Fibroblast of lung (primary cell): ENCODE results near the gene NHLRC2. TPM values are rescaled to one million over a fixed set of nuclear protein-coding genes. Genes with fewer than 3 reads are reported as not detected.

ENCODE experiments used
- DNase-seq, 2 donors: peaks; one replicate each; pipeline versions ENCODE4 v3.0.0 to v3.0.0-alpha.2; 2010; ENCODE audit warnings: low read depth in 2 of 2
- H2AFZ ChIP-seq: 2 replicates; pipeline ENCODE4 v1.5.1; 2012; ENCODE audit warnings: low read length, control low read depth, inconsistent platforms
- H3K27ac ChIP-seq: 2 replicates; pipeline ENCODE4 v1.5.1; 2011; ENCODE audit warnings: low read length, control low read depth; ENCODE audit not compliant: insufficient read depth
- H3K27me3 ChIP-seq: 2 replicates; pipeline ENCODE4 v1.5.1; 2011; ENCODE audit warnings: mild to moderate bottlenecking, low read length; ENCODE audit not compliant: control insufficient read depth, insufficient read depth
- H3K36me3 ChIP-seq: 2 replicates; pipeline ENCODE4 v1.5.1; 2011; ENCODE audit warnings: low read length; ENCODE audit not compliant: control insufficient read depth, insufficient read depth
- H3K4me1 ChIP-seq: 2 replicates; pipeline ENCODE4 v1.5.1; 2011; ENCODE audit warnings: low read length; ENCODE audit not compliant: control insufficient read depth, insufficient read depth; ENCODE audit errors: extremely low read depth
- H3K4me2 ChIP-seq: 2 replicates; pipeline ENCODE4 v1.5.1; 2011; ENCODE audit warnings: low read length, control low read depth; ENCODE audit not compliant: insufficient read depth; ENCODE audit errors: extremely low read depth
- H3K4me3 ChIP-seq, 4 experiments: fragments of 200-600 bp in 1 of 4; sonication (generic) in 1 of 4; replicated peaks in 1 of 4; 2 replicates each; pipeline ENCODE4 v1.5.1; 2011 to 2016; ENCODE audit warnings: low read length in 4 of 4, low read depth in 3 of 4, mild to moderate bottlenecking in 3 of 4, control low read depth in 2 of 4, inconsistent platforms in 1 of 4, mixed read lengths in 1 of 4; ENCODE audit not compliant: insufficient read depth in 1 of 4; ENCODE audit errors: control extremely low read depth in 1 of 4
- H3K79me2 ChIP-seq: 2 replicates; pipeline ENCODE4 v1.5.1; 2012; ENCODE audit warnings: mild to moderate bottlenecking, low read length, inconsistent platforms; ENCODE audit not compliant: control insufficient read depth, insufficient read depth
- H3K9ac ChIP-seq: 2 replicates; pipeline ENCODE4 v1.5.1; 2011; ENCODE audit warnings: mild to moderate bottlenecking, low read length, control low read depth; ENCODE audit not compliant: insufficient read depth
- H3K9me3 ChIP-seq: 2 replicates; pipeline ENCODE4 v1.5.1; 2012; ENCODE audit warnings: low read depth, low read length; ENCODE audit not compliant: control insufficient read depth, insufficient read depth
- H4K20me1 ChIP-seq: 2 replicates; pipeline ENCODE4 v1.5.1; 2011; ENCODE audit warnings: low read length; ENCODE audit not compliant: control insufficient read depth, insufficient read depth; ENCODE audit errors: extremely low read depth
- EZH2 ChIP-seq: IDR thresholded peaks from 2 replicates; pipeline ENCODE4 v1.5.1; 2012; ENCODE audit warnings: low read length, control low read depth, mild to moderate bottlenecking; ENCODE audit errors: missing control alignments
- polyA plus RNA-seq, 2 donors: library from polyadenylated mRNA; depleted of rRNA in 1 of 2; stranded (reverse) in 1 of 2; unstranded in 1 of 2; fragments of >200 nt; gene quantifications; 2 replicates each; pipeline ENCODE4 v1.2.1, GENCODE V29; 2011 to 2012; ENCODE audit warnings: missing spikeins in 1 of 2
- total RNA-seq: library from RNA; depleted of rRNA; stranded (reverse); fragments of >200 nt; gene quantifications from 2 replicates; pipeline ENCODE4 v1.2.1, GENCODE V29; 2014
- TF ChIP-seq, protein P1 (sequence below), 2 donors: IDR thresholded peaks in 1 of 2; conservative IDR thresholded peaks in 1 of 2; 1 replicate in 1 of 2; 2 replicates in 1 of 2; pipeline ENCODE4 v1.5.1; 2011 to 2012; ENCODE audit warnings: low read length in 2 of 2, control low read depth in 1 of 2, inconsistent platforms in 1 of 2, low read depth in 1 of 2, mild to moderate bottlenecking in 1 of 2

NHLRC2 gene
- total and polyA plus RNA-seq, 2 donors (not counting 1 experiment from before 2014, with no cell fraction given), result 10.1 to 11.9 TPM

DNA sequence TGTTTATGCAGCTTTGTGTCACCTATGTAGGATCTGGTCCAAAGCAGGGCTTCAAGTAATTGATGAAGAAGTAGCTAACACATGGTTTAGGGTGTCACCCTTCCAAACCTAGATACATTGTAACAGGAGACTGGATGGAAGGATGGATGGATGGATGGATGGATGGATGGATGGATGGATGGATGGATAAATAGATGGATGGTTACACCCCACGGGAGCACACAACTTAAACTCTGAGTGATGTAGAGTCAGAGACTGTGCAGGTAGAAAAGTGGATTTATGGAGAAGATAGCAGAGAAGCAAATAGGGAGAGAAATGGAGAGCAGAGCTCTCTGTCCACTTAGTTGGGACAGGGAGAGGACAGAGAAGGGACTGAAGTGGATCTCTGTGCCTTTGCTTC lies 78.4 kb downstream of the NHLRC2 start:
- H3K9me3 ChIP-seq, result no peaks in the 10 kb centered on the region
- H3K4me2 ChIP-seq, result no peak overlapping the region
- H3K27ac ChIP-seq, result no peak overlapping the region
- no peaks in the 10 kb centered on the region for H3K27me3 ChIP-seq
- no peaks in the 10 kb centered on the region for H4K20me1 ChIP-seq
- H3K36me3 ChIP-seq, result no peaks in the 10 kb centered on the region
- H2AFZ ChIP-seq, result no peak overlapping the region
- no peak overlapping the region for H3K9ac ChIP-seq
- H3K79me2 ChIP-seq, result no peaks in the 10 kb centered on the region
- no peaks in the 10 kb centered on the region for H3K4me1 ChIP-seq
- H3K4me3 ChIP-seq, result no peak overlapping the region
- no peak for TF ChIP-seq EZH2
- TF ChIP-seq, protein P1, sequence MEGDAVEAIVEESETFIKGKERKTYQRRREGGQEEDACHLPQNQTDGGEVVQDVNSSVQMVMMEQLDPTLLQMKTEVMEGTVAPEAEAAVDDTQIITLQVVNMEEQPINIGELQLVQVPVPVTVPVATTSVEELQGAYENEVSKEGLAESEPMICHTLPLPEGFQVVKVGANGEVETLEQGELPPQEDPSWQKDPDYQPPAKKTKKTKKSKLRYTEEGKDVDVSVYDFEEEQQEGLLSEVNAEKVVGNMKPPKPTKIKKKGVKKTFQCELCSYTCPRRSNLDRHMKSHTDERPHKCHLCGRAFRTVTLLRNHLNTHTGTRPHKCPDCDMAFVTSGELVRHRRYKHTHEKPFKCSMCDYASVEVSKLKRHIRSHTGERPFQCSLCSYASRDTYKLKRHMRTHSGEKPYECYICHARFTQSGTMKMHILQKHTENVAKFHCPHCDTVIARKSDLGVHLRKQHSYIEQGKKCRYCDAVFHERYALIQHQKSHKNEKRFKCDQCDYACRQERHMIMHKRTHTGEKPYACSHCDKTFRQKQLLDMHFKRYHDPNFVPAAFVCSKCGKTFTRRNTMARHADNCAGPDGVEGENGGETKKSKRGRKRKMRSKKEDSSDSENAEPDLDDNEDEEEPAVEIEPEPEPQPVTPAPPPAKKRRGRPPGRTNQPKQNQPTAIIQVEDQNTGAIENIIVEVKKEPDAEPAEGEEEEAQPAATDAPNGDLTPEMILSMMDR (conservative IDR thresholded peaks at IDR 0.05 in 1 of 2, IDR thresholded peaks at IDR 0.05 in 1 of 2; ENCODE audit: low read depth in 1 of 2, low read length in 2 of 2), result no peak
- DNase-seq, result no peak

DNA sequence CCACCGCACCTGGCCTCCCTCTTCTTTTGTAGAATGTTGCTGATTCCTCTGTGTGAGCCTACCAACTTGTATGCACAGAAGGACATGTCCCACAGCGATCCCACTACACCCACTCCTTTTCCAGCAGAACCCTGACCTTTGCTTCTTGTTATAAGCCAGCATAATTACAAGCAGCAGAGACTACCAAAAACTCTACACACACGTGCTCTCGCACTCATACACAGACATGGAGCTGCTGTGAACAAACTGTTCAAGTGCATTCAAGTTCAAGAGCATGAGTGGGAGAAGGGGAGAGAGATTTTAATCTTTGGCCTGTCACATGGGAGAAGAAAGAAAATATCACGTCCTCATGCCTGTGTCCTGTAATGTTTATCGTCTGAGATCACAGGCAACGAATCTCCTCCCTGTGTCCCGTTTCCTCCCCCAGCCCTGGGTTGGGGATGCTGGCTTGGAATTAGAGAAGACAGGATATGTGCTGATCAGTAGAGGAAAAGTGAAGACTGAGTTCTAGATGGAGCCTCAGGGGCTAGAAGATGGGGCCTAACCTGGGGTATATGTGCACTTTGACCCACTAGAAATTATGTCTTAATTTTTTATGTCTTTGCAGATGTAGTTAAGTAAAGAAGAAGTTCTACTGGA lies 79.6 kb downstream of the NHLRC2 start:
- TF ChIP-seq, protein P1 (conservative IDR thresholded peaks at IDR 0.05 in 1 of 2, IDR thresholded peaks at IDR 0.05 in 1 of 2; ENCODE audit: low read depth in 1 of 2, low read length in 2 of 2), result no peak
- TF ChIP-seq EZH2, result no peak
- Histone ChIP-seq H3K27ac (no peak overlapping the region), H2AFZ (no peak overlapping the region), H3K4me1 (no peaks in the 10 kb centered on the region), H3K9ac (no peak overlapping the region), H3K9me3 (no peaks in the 10 kb centered on the region), H3K4me3 (no peak overlapping the region), H3K27me3 (no peaks in the 10 kb centered on the region), H3K4me2 (no peak overlapping the region), H3K79me2 (no peaks in the 10 kb centered on the region), H3K36me3 (no peaks in the 10 kb centered on the region), H4K20me1 (no peaks in the 10 kb centered on the region)
- DNase-seq, result no peak

DNA sequence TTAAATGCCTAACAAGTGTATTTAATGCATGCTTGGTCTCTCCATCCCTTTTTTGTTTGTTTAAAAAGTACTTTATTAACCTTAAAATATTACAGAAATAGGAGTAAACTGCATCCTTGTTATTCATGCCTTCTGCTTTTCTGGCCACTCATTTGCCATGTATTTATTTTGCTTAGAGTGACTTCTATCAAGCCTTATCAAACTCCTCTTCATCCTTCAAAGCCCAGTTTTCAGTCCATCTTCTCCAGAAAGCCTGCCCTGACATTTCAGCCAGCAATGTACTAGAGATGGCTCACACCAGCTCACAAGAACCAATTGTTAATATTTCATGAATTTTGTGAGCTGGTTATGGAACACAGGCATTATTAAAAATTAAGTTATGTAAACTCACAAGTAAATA lies 82.8 kb downstream of the NHLRC2 start:
- Histone ChIP-seq H3K4me3 (no peak overlapping the region), H3K9ac (no peak overlapping the region), H3K27me3 (no peaks in the 10 kb centered on the region), H3K36me3 (no peaks in the 10 kb centered on the region), H3K4me1 (no peaks in the 10 kb centered on the region), H3K9me3 (no peaks in the 10 kb centered on the region), H3K79me2 (no peaks in the 10 kb centered on the region), H3K4me2 (no peak overlapping the region), H2AFZ (no peak overlapping the region), H4K20me1 (no peaks in the 10 kb centered on the region), H3K27ac (no peak overlapping the region)
- TF ChIP-seq, protein P1 (conservative IDR thresholded peaks at IDR 0.05 in 1 of 2, IDR thresholded peaks at IDR 0.05 in 1 of 2; ENCODE audit: low read depth in 1 of 2, low read length in 2 of 2), result no peak
- TF ChIP-seq EZH2, result no peak
- DNase-seq, result no peak
